IMR-90 (cell line): Measurements from ENCODE around the gene NAA30. TPM values are rescaled to one million over a fixed set of nuclear protein-coding genes. Genes with fewer than 3 reads are reported as not detected.
A peak's percentile ranks its signal among the peaks of the same experiment; 100 is the strongest.

Source experiments
- ATAC-seq: fragments of 200-7000 bp; cut with Tn5 transposase; 2 replicates; pipeline ENCODE4 v1.9.1; 2020; ENCODE audit warnings: low read depth, mild to moderate bottlenecking, moderate library complexity
- BruUV-seq: library from RNA; stranded (reverse); fragments of 400-500 nt; replicated peaks from 2 replicates; lab custom pipeline; 2021; lab: Mats Ljungman, UMichigan
- CTCF ChIA-PET: fragments of 300-600 bp; formaldehyde crosslinking; extraction: SDS; loops from one replicate; lab custom pipeline; 2021; ENCODE audit warnings: antibody characterized with exemption; lab: Yijun Ruan, JAX
- POLR2A ChIA-PET: fragments of 300-600 bp; sonication (Branson Sonifier 250); formaldehyde crosslinking; loops from one replicate; lab custom pipeline; 2022; ENCODE audit warnings: antibody characterized with exemption; ENCODE audit not compliant: unreplicated experiment; lab: Charles Lee
- DNase-seq: peaks from one replicate; pipeline ENCODE4 v3.0.0; 2013
- H2AFZ ChIP-seq: replicated peaks from 2 replicates; pipeline ENCODE3; 2013; ENCODE audit warnings: low read length, mild to moderate bottlenecking; ENCODE audit not compliant: poor library complexity
- H2AK5ac ChIP-seq: 2 replicates; pipeline ENCODE4 v1.6.1; 2013; ENCODE audit warnings: low read depth, low read length, inconsistent platforms
- H2AK9ac ChIP-seq: replicated peaks from 2 replicates; pipeline ENCODE3; 2013; ENCODE audit warnings: mild to moderate bottlenecking, low read depth, low read length, moderate library complexity; ENCODE audit not compliant: poor library complexity
- H2BK120ac ChIP-seq: 2 replicates; pipeline ENCODE4 v1.6.1; 2013; ENCODE audit warnings: low read depth, low read length, inconsistent platforms
- H2BK15ac ChIP-seq: 3 replicates; pipeline ENCODE4 v1.6.1; 2013; ENCODE audit warnings: low read depth, low read length, inconsistent platforms
- H2BK20ac ChIP-seq: 2 replicates; pipeline ENCODE4 v1.6.1; 2013; ENCODE audit warnings: low read depth, mild to moderate bottlenecking, inconsistent platforms, low read length, moderate library complexity
- H2BK5ac ChIP-seq: 2 replicates; pipeline ENCODE4 v1.6.1; 2013; ENCODE audit warnings: mild to moderate bottlenecking, low read depth, low read length, inconsistent platforms; ENCODE audit not compliant: poor library complexity, severe bottlenecking
- H3K14ac ChIP-seq: replicated peaks from 2 replicates; pipeline ENCODE4 v1.6.1; 2013; ENCODE audit warnings: low read depth, low read length, inconsistent platforms
- H3K18ac ChIP-seq: 2 replicates; pipeline ENCODE4 v1.6.1; 2013; ENCODE audit warnings: low read depth, low read length, control low read depth
- H3K23ac ChIP-seq: 2 replicates; pipeline ENCODE4 v1.6.1; 2013; ENCODE audit warnings: low read depth, low read length, inconsistent platforms
- H3K27ac ChIP-seq: 2 replicates; pipeline ENCODE4 v1.5.1; 2013; ENCODE audit warnings: mild to moderate bottlenecking, control low read depth, low read length; ENCODE audit not compliant: insufficient read depth
- H3K27me3 ChIP-seq: 2 replicates; pipeline ENCODE4 v1.6.1; 2013; ENCODE audit warnings: low read length; ENCODE audit not compliant: control insufficient read depth, insufficient read depth
- H3K36me3 ChIP-seq: 2 replicates; pipeline ENCODE4 v1.6.1; 2013; ENCODE audit warnings: low read length, mixed read lengths; ENCODE audit not compliant: control insufficient read depth, insufficient read depth
- H3K4ac ChIP-seq: 2 replicates; pipeline ENCODE4 v1.6.1; 2013; ENCODE audit warnings: low read depth, low read length, inconsistent platforms
- H3K4me1 ChIP-seq: 2 replicates; pipeline ENCODE4 v1.6.1; 2013; ENCODE audit warnings: low read length, mixed read lengths; ENCODE audit not compliant: control insufficient read depth, insufficient read depth
- H3K4me2 ChIP-seq: 2 replicates; pipeline ENCODE4 v1.6.1; 2013; ENCODE audit warnings: low read depth, mild to moderate bottlenecking, control low read depth, low read length, moderate library complexity
- H3K4me3 ChIP-seq: 2 replicates; pipeline ENCODE4 v1.5.1; 2013; ENCODE audit warnings: low read depth, mild to moderate bottlenecking, control low read depth, low read length, moderate library complexity; ENCODE audit not compliant: insufficient read depth
- H3K56ac ChIP-seq: 2 replicates; pipeline ENCODE4 v1.6.1; 2013; ENCODE audit warnings: low read length, inconsistent platforms; ENCODE audit not compliant: insufficient read depth; ENCODE audit errors: extremely low read depth
- H3K79me1 ChIP-seq, 2 experiments: 2 replicates each; pipeline ENCODE4 v1.6.1; 2013; ENCODE audit warnings: low read length in 2 of 2, inconsistent platforms in 1 of 2, low read depth in 1 of 2
- H3K9ac ChIP-seq: 2 replicates; pipeline ENCODE4 v1.6.1; 2013; ENCODE audit warnings: low read depth, low read length, control low read depth
- H3K9me1 ChIP-seq: 2 replicates; pipeline ENCODE4 v1.6.1; 2013; ENCODE audit warnings: low read length, inconsistent platforms; ENCODE audit not compliant: insufficient read depth
- H3K9me3 ChIP-seq: 2 replicates; pipeline ENCODE4 v1.6.1; 2013; ENCODE audit warnings: low read length; ENCODE audit not compliant: control insufficient read depth, insufficient read depth
- H4K20me1 ChIP-seq: 2 replicates; pipeline ENCODE4 v1.6.1; 2013; ENCODE audit warnings: low read length, inconsistent platforms; ENCODE audit not compliant: insufficient read depth
- H4K5ac ChIP-seq: 2 replicates; pipeline ENCODE4 v1.6.1; 2013; ENCODE audit warnings: mild to moderate bottlenecking, low read depth, low read length, control low read depth
- H4K8ac ChIP-seq, 2 experiments: 2 replicates each; pipeline ENCODE4 v1.6.1; 2013; ENCODE audit warnings: low read depth in 2 of 2, low read length in 2 of 2, control low read depth in 1 of 2, inconsistent platforms in 1 of 2
- H4K91ac ChIP-seq: 2 replicates; pipeline ENCODE4 v1.6.1; 2013; ENCODE audit warnings: low read depth, low read length, inconsistent platforms; ENCODE audit not compliant: insufficient read depth
- BHLHE40 ChIP-seq: fragments of 150-350 bp; IDR thresholded peaks from 2 replicates; pipeline ENCODE4 v1.6.1; 2016; ENCODE audit warnings: mild to moderate bottlenecking, low read depth, low read length
- CEBPB ChIP-seq: IDR thresholded peaks from 2 replicates; pipeline ENCODE4 v1.6.1; 2012; ENCODE audit warnings: low read depth, low read length, improper control_type of control experiment
- CHD1 ChIP-seq: IDR thresholded peaks from 2 replicates; pipeline ENCODE4 v1.6.1; 2012; ENCODE audit warnings: low read depth, low read length, improper control_type of control experiment
- CTCF ChIP-seq: conservative IDR thresholded peaks from 2 replicates; pipeline ENCODE4 v1.5.1; 2012; ENCODE audit warnings: mild to moderate bottlenecking, low read depth, low read length, improper control_type of control experiment
- FOS ChIP-seq: fragments of 150-350 bp; IDR thresholded peaks from 2 replicates; pipeline ENCODE4 v1.6.1; 2016; ENCODE audit warnings: low read depth, low read length
- MAFK ChIP-seq: IDR thresholded peaks from 2 replicates; pipeline ENCODE4 v1.6.1; 2012; ENCODE audit warnings: low read depth, low read length, improper control_type of control experiment
- MAZ ChIP-seq: IDR thresholded peaks from 2 replicates; pipeline ENCODE4 v1.6.1; 2012; ENCODE audit warnings: low read depth, mild to moderate bottlenecking, low read length, improper control_type of control experiment, moderate library complexity, borderline replicate concordance
- MXI1 ChIP-seq: IDR thresholded peaks from 2 replicates; pipeline ENCODE4 v1.6.1; 2012; ENCODE audit warnings: low read depth, mild to moderate bottlenecking, low read length, moderate library complexity, borderline replicate concordance
- NFE2L2 ChIP-seq: fragments of 150-350 bp; IDR thresholded peaks from 2 replicates; pipeline ENCODE4 v1.6.1; 2016; ENCODE audit warnings: low read depth, mild to moderate bottlenecking, low read length
- POLR2A ChIP-seq: IDR thresholded peaks from 2 replicates; pipeline ENCODE4 v1.6.1; 2012; ENCODE audit warnings: mild to moderate bottlenecking, low read depth, low read length
- RAD21 ChIP-seq: IDR thresholded peaks from 2 replicates; pipeline ENCODE4 v1.6.1; 2012; ENCODE audit warnings: low read length, improper control_type of control experiment
- RCOR1 ChIP-seq: IDR thresholded peaks from 2 replicates; pipeline ENCODE4 v1.6.1; 2012; ENCODE audit warnings: mild to moderate bottlenecking, low read length, improper control_type of control experiment; ENCODE audit not compliant: insufficient replicate concordance
- RFX5 ChIP-seq: IDR thresholded peaks from 2 replicates; pipeline ENCODE4 v1.8.0; 2012; ENCODE audit warnings: low read depth, mild to moderate bottlenecking, low read length, moderate library complexity
- SMC3 ChIP-seq: fragments of 150-350 bp; IDR thresholded peaks from 2 replicates; pipeline ENCODE4 v1.6.1; 2016; ENCODE audit warnings: low read depth, mild to moderate bottlenecking, antibody characterized with exemption, low read length, moderate library complexity
- WGBS, 2 experiments: methylation state at CpG; one replicate each; pipeline versions ENCODE4 v1.1.5 to v1.1.7; 2013; ENCODE audit warnings: missing lambda C conversion rate in 2 of 2; ENCODE audit not compliant: insufficient read length in 1 of 2; ENCODE audit errors: extremely low coverage in 2 of 2; 5-methylcytosine and 5-hydroxymethylcytosine counted together
- dilution Hi-C: fragments of 300-500 bp; cut with HindIII; formaldehyde crosslinking; loops from one replicate; pipeline ENCODE4 v1.14.3; 2018; ENCODE audit warnings: low sequenced_read_pairs; ENCODE audit not compliant: unreplicated experiment
- in situ Hi-C: fragments of 300-500 bp; cut with MboI; formaldehyde crosslinking; loops from 3 replicates; pipeline ENCODE4 v1.14.3; 2019; ENCODE audit warnings: low sequenced_read_pairs, inconsistent platforms, mixed read lengths
- intact Hi-C: fragments of 100-400 bp; cut with micrococcal nuclease; formaldehyde crosslinking; loops from 2 replicates; pipeline ENCODE4 v1.10.0; 2022
- polyA plus RNA-seq, 3 experiments: library from polyadenylated mRNA; depleted of rRNA; stranded (reverse); fragments of >200 nt; gene quantifications; 2 replicates each; pipeline ENCODE4 v1.2.3, GENCODE V29; 2012; ENCODE audit warnings: low replicate concordance in 1 of 3
- total RNA-seq: library from RNA; depleted of rRNA; stranded (reverse); fragments of >200 nt; gene quantifications from 2 replicates; pipeline ENCODE4 v1.2.3, GENCODE V29; 2012
- TF ChIP-seq, protein P1 (sequence below): fragments of 150-350 bp; IDR thresholded peaks from 2 replicates; pipeline ENCODE4 v1.6.1; 2017; ENCODE audit warnings: mild to moderate bottlenecking, antibody characterized with exemption, low read length, low read depth

The NAA30 gene
- total and polyA plus RNA-seq, 2 of the 4 experiments (the other 2 are of a cell fraction) = 5.8 to 24.4 TPM

GRCh38 chr14:57420986-57421385, 30.6 kb downstream of the NAA30 start:
- H2BK15ac ChIP-seq = no peak overlapping the region
- intact Hi-C loops = no loop called here
- no peak overlapping the region for H3K27ac ChIP-seq
- in situ Hi-C loops = no loop called here
- H4K20me1 ChIP-seq = no peaks in the 10 kb centered on the region
- H3K9me3 ChIP-seq = no peaks in the 10 kb centered on the region
- no peak overlapping the region for H2BK20ac ChIP-seq
- no TSS peak for BruUV-seq
- H3K14ac ChIP-seq = no peak overlapping the region
- H4K5ac ChIP-seq = no peak overlapping the region
- H3K18ac ChIP-seq = no peak overlapping the region
- no CpG with 5 or more reads among the region's 3 CpGs for WGBS, 2 experiments
- H3K79me1 ChIP-seq = no peaks in the 10 kb centered on the region
- H3K9ac ChIP-seq = no peak overlapping the region
- H2BK120ac ChIP-seq = no peak overlapping the region
- no peak overlapping the region for H2AK9ac ChIP-seq
- ATAC-seq (no peak; the same call in 1 of the 2 replicates), DNase-seq (peak; percentile 1)
- dilution Hi-C loops = no loop called here
- no peak overlapping the region for H2BK5ac ChIP-seq
- H3K9me1 ChIP-seq = no peaks in the 10 kb centered on the region
- no peak overlapping the region for H3K23ac ChIP-seq
- no peak overlapping the region for H3K4me3 ChIP-seq
- H3K36me3 ChIP-seq = no peaks in the 10 kb centered on the region
- ChIA-PET POLR2A (no interaction called here), CTCF (no interaction called here)
- H4K91ac ChIP-seq = no peak overlapping the region
- no peak overlapping the region for H3K4me2 ChIP-seq
- TF ChIP-seq MAZ (no peak), NFE2L2 (no peak), CHD1 (no peak), MXI1 (no peak), MAFK (no peak), RCOR1 (no peak), CEBPB (no peak), CTCF (no peak), RFX5 (no peak), FOS (no peak), RAD21 (no peak), BHLHE40 (no peak), SMC3 (no peak), POLR2A (no peak)
- TF ChIP-seq, protein P1, sequence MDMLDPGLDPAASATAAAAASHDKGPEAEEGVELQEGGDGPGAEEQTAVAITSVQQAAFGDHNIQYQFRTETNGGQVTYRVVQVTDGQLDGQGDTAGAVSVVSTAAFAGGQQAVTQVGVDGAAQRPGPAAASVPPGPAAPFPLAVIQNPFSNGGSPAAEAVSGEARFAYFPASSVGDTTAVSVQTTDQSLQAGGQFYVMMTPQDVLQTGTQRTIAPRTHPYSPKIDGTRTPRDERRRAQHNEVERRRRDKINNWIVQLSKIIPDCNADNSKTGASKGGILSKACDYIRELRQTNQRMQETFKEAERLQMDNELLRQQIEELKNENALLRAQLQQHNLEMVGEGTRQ = no peak
- H2AK5ac ChIP-seq = no peak overlapping the region
- H3K27me3 ChIP-seq = no peaks in the 10 kb centered on the region
- H4K8ac ChIP-seq = no peak overlapping the region
- H3K4me1 ChIP-seq = no peaks in the 10 kb centered on the region
- H3K56ac ChIP-seq = no peak overlapping the region
- no peak overlapping the region for H2AFZ ChIP-seq
- no peak overlapping the region for H3K4ac ChIP-seq
